ENCODE results near the gene RADX.

DNA sequence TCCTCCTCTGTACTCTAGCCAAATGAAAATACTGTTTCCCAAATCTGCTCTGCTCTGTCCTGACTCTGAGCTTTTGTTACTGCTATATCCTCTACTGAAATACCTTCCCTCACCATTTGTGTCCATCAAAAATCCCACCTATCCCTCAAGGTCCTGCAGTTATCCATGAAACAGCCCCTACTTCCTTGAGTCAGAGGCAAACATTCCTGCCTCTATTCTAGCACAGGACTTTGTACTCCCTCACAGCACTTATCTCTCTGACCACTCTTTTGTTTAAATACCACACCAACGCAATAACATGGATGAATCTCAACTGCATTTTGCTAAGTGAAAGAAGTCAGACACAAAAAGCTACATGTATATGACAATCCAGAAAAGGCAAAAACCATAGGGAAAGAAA, 104.2 kb downstream of the RADX start:
- TF ChIP-seq, protein P1, sequence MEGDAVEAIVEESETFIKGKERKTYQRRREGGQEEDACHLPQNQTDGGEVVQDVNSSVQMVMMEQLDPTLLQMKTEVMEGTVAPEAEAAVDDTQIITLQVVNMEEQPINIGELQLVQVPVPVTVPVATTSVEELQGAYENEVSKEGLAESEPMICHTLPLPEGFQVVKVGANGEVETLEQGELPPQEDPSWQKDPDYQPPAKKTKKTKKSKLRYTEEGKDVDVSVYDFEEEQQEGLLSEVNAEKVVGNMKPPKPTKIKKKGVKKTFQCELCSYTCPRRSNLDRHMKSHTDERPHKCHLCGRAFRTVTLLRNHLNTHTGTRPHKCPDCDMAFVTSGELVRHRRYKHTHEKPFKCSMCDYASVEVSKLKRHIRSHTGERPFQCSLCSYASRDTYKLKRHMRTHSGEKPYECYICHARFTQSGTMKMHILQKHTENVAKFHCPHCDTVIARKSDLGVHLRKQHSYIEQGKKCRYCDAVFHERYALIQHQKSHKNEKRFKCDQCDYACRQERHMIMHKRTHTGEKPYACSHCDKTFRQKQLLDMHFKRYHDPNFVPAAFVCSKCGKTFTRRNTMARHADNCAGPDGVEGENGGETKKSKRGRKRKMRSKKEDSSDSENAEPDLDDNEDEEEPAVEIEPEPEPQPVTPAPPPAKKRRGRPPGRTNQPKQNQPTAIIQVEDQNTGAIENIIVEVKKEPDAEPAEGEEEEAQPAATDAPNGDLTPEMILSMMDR (IDR thresholded peaks at IDR 0.05): no peak
- no peak for TF ChIP-seq POLR2A (IDR thresholded peaks at IDR 0.05)
